ENCODE measurements around the gene PHACTR1.

Gene PHACTR1

DNA sequence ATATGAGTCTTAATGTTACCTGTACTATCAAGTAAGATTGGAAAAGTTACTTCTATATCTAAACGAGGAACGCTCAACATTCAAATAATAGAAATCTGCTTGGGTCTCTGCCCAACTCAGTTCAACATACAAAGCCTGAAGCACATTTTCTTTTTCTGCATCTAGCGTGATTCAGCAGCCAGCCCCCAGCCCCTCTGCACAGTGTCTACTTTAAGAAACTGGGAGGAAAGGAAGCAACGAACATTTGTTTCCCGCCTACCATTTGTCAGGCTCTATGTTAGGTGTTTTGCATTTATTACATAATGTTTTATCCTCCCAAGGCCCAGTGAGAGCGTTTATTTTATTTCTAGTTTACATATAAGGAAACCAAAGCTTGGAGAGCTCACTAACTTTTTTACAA lies 17.3 kb downstream of the PHACTR1 start:
- DNase-seq (ENCODE audit: insufficient read length, low spot score) (no peak), FAIRE-seq (no peak)
- TF ChIP-seq POLR2AphosphoS5 (IDR thresholded peaks at IDR 0.05; ENCODE audit: low read depth, low read length) (no peak), PAX5 (IDR thresholded peaks at IDR 0.05; ENCODE audit: insufficient read depth, low read length, severe bottlenecking) (no peak), TAF1 (IDR thresholded peaks at IDR 0.05; ENCODE audit: low read depth, low read length) (no peak), SPI1 (IDR thresholded peaks at IDR 0.05; ENCODE audit: low read depth, low read length) (no peak), POU2F2 (IDR thresholded peaks at IDR 0.05; ENCODE audit: low read depth, low read length) (no peak), POLR2A (IDR thresholded peaks at IDR 0.05; ENCODE audit: low read depth, low read length) (no peak)

- DNase-seq (ENCODE audit: insufficient read length, low spot score): no peak
- FAIRE-seq: no peak
- TF ChIP-seq SPI1 (IDR thresholded peaks at IDR 0.05; ENCODE audit: low read depth, low read length) (no peak), POU2F2 (IDR thresholded peaks at IDR 0.05; ENCODE audit: low read depth, low read length) (no peak)
Measured at GRCh38 chr6:12735786-12736185, 19.2 kb downstream of the PHACTR1 start.

DNA sequence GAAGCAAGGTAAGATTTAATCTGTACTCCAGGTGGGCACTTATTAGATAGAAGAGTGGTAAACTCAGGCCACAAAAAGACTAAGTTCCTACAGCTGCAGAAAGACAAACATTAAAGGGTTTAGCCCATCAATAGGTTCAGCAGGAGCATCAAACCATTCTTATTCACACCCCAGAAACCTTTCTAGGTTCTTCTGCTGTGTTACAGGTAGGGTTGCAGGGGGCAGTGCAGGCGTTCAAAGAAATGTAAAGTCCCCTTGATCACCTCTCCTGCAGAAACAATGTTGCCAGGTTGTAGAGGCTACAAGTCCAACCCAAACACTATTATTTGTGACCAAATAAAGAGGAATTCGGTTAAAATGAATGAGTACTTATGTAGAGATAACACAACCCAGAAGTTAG lies 31.8 kb downstream of the PHACTR1 start:
- no peak for TF ChIP-seq TAF1 (IDR thresholded peaks at IDR 0.05; ENCODE audit: low read depth, low read length)
- no peak for TF ChIP-seq SPI1 (IDR thresholded peaks at IDR 0.05; ENCODE audit: low read depth, low read length)
- TF ChIP-seq PAX5 (IDR thresholded peaks at IDR 0.05; ENCODE audit: insufficient read depth, low read length, severe bottlenecking): no peak
- TF ChIP-seq POU2F2 (IDR thresholded peaks at IDR 0.05; ENCODE audit: low read depth, low read length): no peak
- no peak for FAIRE-seq
- DNase-seq (ENCODE audit: insufficient read length, low spot score): no peak

GRCh38 chr6:12748815-12749521 lies 32.4 kb downstream of the PHACTR1 start:
- DNase-seq (ENCODE audit: insufficient read length, low spot score) (no peak), FAIRE-seq (no peak)
- no peak for TF ChIP-seq POU2F2 (IDR thresholded peaks at IDR 0.05; ENCODE audit: low read depth, low read length)
- TF ChIP-seq PAX5 (IDR thresholded peaks at IDR 0.05; ENCODE audit: insufficient read depth, low read length, severe bottlenecking): no peak
- no peak for TF ChIP-seq POLR2A (IDR thresholded peaks at IDR 0.05; ENCODE audit: low read depth, low read length)
- TF ChIP-seq SPI1 (IDR thresholded peaks at IDR 0.05; ENCODE audit: low read depth, low read length): no peak
- TF ChIP-seq TAF1 (IDR thresholded peaks at IDR 0.05; ENCODE audit: low read depth, low read length): no peak
- no peak for TF ChIP-seq POLR2AphosphoS5 (IDR thresholded peaks at IDR 0.05; ENCODE audit: low read depth, low read length)

GRCh38 chr6:12749531-12750379 lies 33.2 kb downstream of the PHACTR1 start:
- no peak for DNase-seq (ENCODE audit: insufficient read length, low spot score)
- no peak for FAIRE-seq
- TF ChIP-seq POLR2AphosphoS5 (IDR thresholded peaks at IDR 0.05; ENCODE audit: low read depth, low read length) (no peak), PAX5 (IDR thresholded peaks at IDR 0.05; ENCODE audit: insufficient read depth, low read length, severe bottlenecking) (no peak), POU2F2 (IDR thresholded peaks at IDR 0.05; ENCODE audit: low read depth, low read length) (no peak), TAF1 (IDR thresholded peaks at IDR 0.05; ENCODE audit: low read depth, low read length) (no peak), POLR2A (IDR thresholded peaks at IDR 0.05; ENCODE audit: low read depth, low read length) (no peak), SPI1 (IDR thresholded peaks at IDR 0.05; ENCODE audit: low read depth, low read length) (no peak)

DNA sequence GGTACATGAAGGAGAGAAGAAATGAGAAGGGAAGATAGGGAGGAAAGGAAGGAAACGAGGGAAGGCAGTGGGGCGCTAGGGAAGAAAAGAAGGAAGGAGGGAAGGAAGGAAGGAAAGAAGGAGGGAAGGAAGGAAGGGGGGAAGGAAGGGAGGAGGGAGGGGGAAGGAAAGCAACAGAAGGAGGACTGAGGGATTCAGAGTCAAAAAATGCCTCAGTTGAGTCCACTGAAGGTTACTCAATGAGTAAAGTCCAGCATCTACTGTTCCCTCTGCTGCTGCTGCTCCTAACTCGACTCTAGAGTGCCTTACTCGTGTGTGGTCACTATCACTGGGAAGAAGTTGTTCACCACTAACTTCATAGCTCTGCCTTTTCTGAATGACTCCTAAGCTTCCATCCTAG lies 33.8 kb downstream of the PHACTR1 start:
- FAIRE-seq: no peak
- no peak for DNase-seq (ENCODE audit: insufficient read length, low spot score)
- TF ChIP-seq TAF1 (IDR thresholded peaks at IDR 0.05; ENCODE audit: low read depth, low read length) (no peak), POLR2A (IDR thresholded peaks at IDR 0.05; ENCODE audit: low read depth, low read length) (no peak), SPI1 (IDR thresholded peaks at IDR 0.05; ENCODE audit: low read depth, low read length) (no peak), POLR2AphosphoS5 (IDR thresholded peaks at IDR 0.05; ENCODE audit: low read depth, low read length) (no peak), PAX5 (IDR thresholded peaks at IDR 0.05; ENCODE audit: insufficient read depth, low read length, severe bottlenecking) (no peak), POU2F2 (IDR thresholded peaks at IDR 0.05; ENCODE audit: low read depth, low read length) (no peak)

DNA sequence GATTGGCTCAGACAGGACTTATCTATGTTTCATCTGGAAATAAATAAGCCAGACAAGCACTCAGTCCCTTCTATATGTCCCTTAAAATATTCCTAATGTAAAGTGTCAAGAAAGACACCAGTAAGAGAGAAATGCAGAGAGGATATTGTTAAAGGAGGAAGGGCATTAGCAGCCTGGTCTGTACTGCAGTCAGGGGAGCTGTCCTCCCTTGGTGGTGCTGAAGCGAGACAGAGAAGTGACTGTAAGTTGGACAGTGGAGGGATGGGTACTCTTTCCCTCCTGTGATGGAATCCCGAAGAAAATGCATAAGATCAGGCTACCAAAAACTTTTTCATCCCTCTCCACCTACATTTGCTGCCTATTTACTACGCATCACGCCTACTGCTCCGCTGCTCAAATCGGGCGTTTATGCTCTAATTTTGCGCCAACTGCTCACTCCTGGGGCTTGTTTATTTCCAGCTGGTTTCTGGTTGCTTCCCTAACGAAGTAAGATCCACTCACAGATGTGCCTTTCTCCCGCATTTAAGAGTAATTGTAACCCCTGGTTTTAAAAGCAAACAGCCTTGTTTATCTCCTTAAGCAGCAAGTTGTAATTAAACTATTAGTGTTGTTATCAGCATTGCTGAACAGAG lies 35.2 kb downstream of the PHACTR1 start:
- FAIRE-seq: no peak
- TF ChIP-seq POLR2AphosphoS5 (IDR thresholded peaks at IDR 0.05; ENCODE audit: low read depth, low read length): no peak
- TF ChIP-seq POLR2A (IDR thresholded peaks at IDR 0.05; ENCODE audit: low read depth, low read length): no peak
- no peak for TF ChIP-seq POU2F2 (IDR thresholded peaks at IDR 0.05; ENCODE audit: low read depth, low read length)
- TF ChIP-seq SPI1 (IDR thresholded peaks at IDR 0.05; ENCODE audit: low read depth, low read length): no peak
- TF ChIP-seq PAX5 (IDR thresholded peaks at IDR 0.05; ENCODE audit: insufficient read depth, low read length, severe bottlenecking): no peak
- no peak for TF ChIP-seq TAF1 (IDR thresholded peaks at IDR 0.05; ENCODE audit: low read depth, low read length)
- peak; percentile 25 for DNase-seq (ENCODE audit: insufficient read length, low spot score)

- no peak for FAIRE-seq
- no peak for TF ChIP-seq POLR2AphosphoS5 (IDR thresholded peaks at IDR 0.05; ENCODE audit: low read depth, low read length)
- TF ChIP-seq POLR2A (IDR thresholded peaks at IDR 0.05; ENCODE audit: low read depth, low read length): no peak
- TF ChIP-seq SPI1 (IDR thresholded peaks at IDR 0.05; ENCODE audit: low read depth, low read length): no peak
- no peak for TF ChIP-seq POU2F2 (IDR thresholded peaks at IDR 0.05; ENCODE audit: low read depth, low read length)
- TF ChIP-seq TAF1 (IDR thresholded peaks at IDR 0.05; ENCODE audit: low read depth, low read length): no peak
- TF ChIP-seq PAX5 (IDR thresholded peaks at IDR 0.05; ENCODE audit: insufficient read depth, low read length, severe bottlenecking): no peak
- no peak for DNase-seq (ENCODE audit: insufficient read length, low spot score)
Measured at GRCh38 chr6:12753036-12753435, 36.5 kb downstream of the PHACTR1 start.

DNA sequence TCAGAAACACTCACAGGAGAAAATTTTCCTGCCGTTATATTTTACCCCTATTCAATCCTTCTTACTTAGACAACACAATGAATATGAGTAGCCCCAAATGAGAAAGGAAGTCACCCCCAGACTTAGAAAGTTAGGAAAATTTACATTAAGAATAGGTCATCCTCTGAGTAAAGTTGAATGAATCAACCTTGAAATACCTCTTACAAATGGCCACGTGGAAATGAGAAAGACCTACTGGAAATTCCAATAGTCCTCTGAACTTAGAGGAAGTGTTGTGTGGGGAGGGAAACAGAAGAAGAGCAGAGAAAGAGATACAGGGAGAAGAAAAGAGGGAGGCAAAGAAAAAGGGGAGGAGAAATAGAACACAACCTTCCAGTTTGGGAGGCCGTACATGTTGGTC lies 43.7 kb downstream of the PHACTR1 start:
- no peak for TF ChIP-seq SPI1 (IDR thresholded peaks at IDR 0.05; ENCODE audit: low read depth, low read length)
- no peak for TF ChIP-seq POLR2AphosphoS5 (IDR thresholded peaks at IDR 0.05; ENCODE audit: low read depth, low read length)
- TF ChIP-seq POLR2A (IDR thresholded peaks at IDR 0.05; ENCODE audit: low read depth, low read length): no peak
- no peak for TF ChIP-seq POU2F2 (IDR thresholded peaks at IDR 0.05; ENCODE audit: low read depth, low read length)
- no peak for TF ChIP-seq TAF1 (IDR thresholded peaks at IDR 0.05; ENCODE audit: low read depth, low read length)
- no peak for TF ChIP-seq PAX5 (IDR thresholded peaks at IDR 0.05; ENCODE audit: insufficient read depth, low read length, severe bottlenecking)

More for the DNA sequence above, 43.7 kb downstream of the PHACTR1 start:
- FAIRE-seq (no peak), DNase-seq (ENCODE audit: insufficient read length, low spot score) (no peak)

Measured in GM12891 (cell line).